Hepatocyte (in vitro differentiated cells): ENCODE measurements around the gene FMN1.

Experiments used
- CTCF ChIP-seq: fragments of 200-600 bp; sonication (generic); IDR thresholded peaks from 2 replicates; pipeline ENCODE4 v1.5.1; 2016; ENCODE audit warnings: antibody characterized with exemption, mild to moderate bottlenecking; ENCODE audit not compliant: poor library complexity
- EZH2phosphoT487 ChIP-seq: fragments of 200-600 bp; sonication (generic); IDR thresholded peaks from one replicate; pipeline ENCODE4 v1.6.1; 2018; ENCODE audit warnings: antibody characterized with exemption, mild to moderate bottlenecking, low read depth, moderate library complexity; ENCODE audit not compliant: unreplicated experiment, severe bottlenecking

DNA sequence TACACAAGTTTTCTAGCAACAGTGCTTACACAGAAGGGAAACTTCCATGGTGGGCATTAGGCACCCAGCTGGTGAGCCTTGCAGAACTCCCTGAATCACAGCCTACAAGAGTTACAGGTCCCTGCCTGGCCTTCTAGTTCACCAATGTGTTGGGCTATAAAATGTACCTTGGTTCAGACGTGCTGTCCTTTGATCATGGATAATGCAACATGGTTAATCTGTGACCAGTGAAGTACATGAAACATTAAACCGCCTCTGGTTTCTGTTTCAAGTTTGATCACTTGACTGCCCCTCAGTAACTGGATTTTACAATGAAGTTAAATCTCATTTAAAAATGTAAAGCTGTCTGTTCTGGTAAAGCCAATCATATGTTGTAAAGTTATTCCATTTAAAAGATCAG is 51.8 kb downstream of the FMN1 start:
- TF ChIP-seq CTCF (no peak), EZH2phosphoT487 (no peak)
